Esophagus muscularis mucosa (tissue), 4 donors: ENCODE results near the gene PRKCD. TPM values are rescaled to one million over a fixed set of nuclear protein-coding genes. Genes with fewer than 3 reads are reported as not detected.
A peak's percentile ranks its signal among the peaks of the same experiment; 100 is the strongest.

Experiments
- DNase-seq: peaks from one replicate; pipeline ENCODE4 v3.0.0-alpha.2; 2017; ENCODE audit errors: extremely low spot score
- H3K27ac ChIP-seq, 4 donors: fragments of 200-600 bp; sonication (generic); replicated peaks in 1 of 4; 1 replicate in 3 of 4; 2 replicates in 1 of 4; pipeline ENCODE4 v1.5.1; 2016 to 2019; ENCODE audit warnings: mild to moderate bottlenecking in 1 of 4
- H3K27me3 ChIP-seq, 4 donors: fragments of 200-600 bp; sonication (generic); one replicate each; pipeline versions ENCODE4 v1.5.1 to v1.6.0; 2016 to 2019
- H3K36me3 ChIP-seq, 4 donors: fragments of 200-600 bp; sonication (generic); one replicate each; pipeline ENCODE4 v1.5.1; 2016 to 2019
- H3K4me1 ChIP-seq, 4 donors: fragments of 200-600 bp; sonication (generic); one replicate each; pipeline ENCODE4 v1.5.1; 2016 to 2019
- H3K4me3 ChIP-seq, 4 donors: fragments of 200-600 bp; sonication (generic); 1 replicate in 2 of 4; 2 replicates in 2 of 4; pipeline ENCODE4 v1.5.1; 2016 to 2019; ENCODE audit warnings: mild to moderate bottlenecking in 4 of 4, moderate library complexity in 1 of 4
- H3K9me3 ChIP-seq, 4 donors: fragments of 200-600 bp; sonication (generic); 1 replicate in 3 of 4; 2 replicates in 1 of 4; pipeline ENCODE4 v1.5.1; 2016 to 2019
- CTCF ChIP-seq, 3 experiments: fragments of 200-600 bp in 2 of 3; fragments of 450-650 bp in 1 of 3; sonication (generic) in 2 of 3; IDR thresholded peaks; one replicate each; pipeline ENCODE4 v1.5.1; 2017 to 2019; ENCODE audit warnings: antibody characterized with exemption in 3 of 3, mild to moderate bottlenecking in 2 of 3, moderate library complexity in 1 of 3
- EP300 ChIP-seq: sonication (generic); formaldehyde crosslinking; IDR thresholded peaks from one replicate; pipeline ENCODE4 v1.6.1; 2017; ENCODE audit warnings: antibody characterized with exemption
- POLR2A ChIP-seq: fragments of 450-650 bp; IDR thresholded peaks from one replicate; pipeline ENCODE4 v1.6.1; 2017; ENCODE audit warnings: antibody characterized with exemption, moderate library complexity, mild to moderate bottlenecking, low read depth
- POLR2AphosphoS5 ChIP-seq, 2 donors: sonication (generic); formaldehyde crosslinking; IDR thresholded peaks; one replicate each; pipeline ENCODE4 v1.6.1; 2017; ENCODE audit warnings: antibody characterized with exemption in 2 of 2
- WGBS: methylation state at CpG from one replicate; pipeline ENCODE4 v1.1.5; 2018; 5-methylcytosine and 5-hydroxymethylcytosine counted together
- intact Hi-C: fragments of 100-400 bp; cut with DNase I; formaldehyde crosslinking; loops from one replicate; pipeline ENCODE4 v1.15.1; 2023
- total RNA-seq, 4 donors: library from RNA; depleted of rRNA; stranded (reverse); fragments of >200 nt; gene quantifications; one replicate each; pipeline versions ENCODE4 v1.1.0 to v1.2.1, GENCODE V29; 2016

The PRKCD gene
- total RNA-seq, 4 donors from 2014 or later = 7.0 to 16.7 (median 12.4) TPM

DNA sequence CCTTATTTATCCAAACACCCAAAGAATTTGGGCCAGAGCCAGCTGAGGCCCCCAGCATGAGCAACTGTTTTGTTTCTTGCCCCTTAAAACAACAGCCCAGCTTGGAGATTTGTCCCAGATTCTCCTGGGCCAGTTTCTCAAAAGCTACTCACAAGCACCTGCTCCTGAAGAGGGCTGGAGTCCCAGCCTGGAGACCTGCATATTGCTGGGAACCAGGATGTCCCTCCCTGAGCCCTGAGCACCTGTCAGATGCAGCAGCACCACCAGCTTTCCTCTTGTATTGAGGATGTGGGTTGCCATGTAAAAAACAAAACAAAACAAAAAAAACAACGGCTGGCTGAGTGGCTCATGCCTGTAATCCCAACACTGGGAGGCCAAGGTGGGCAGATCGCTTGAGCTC, 23.8 kb upstream of the PRKCD start:
- Histone ChIP-seq H3K36me3 (no peaks in the 10 kb centered on the region), H3K27ac (no peak overlapping the region), H3K27me3 (no peaks in the 10 kb centered on the region), H3K4me1 (peaks cover 0 to 32% (median 21%) of the 10 kb centered on the region in 4 donors), H3K9me3 (no peaks in the 10 kb centered on the region), H3K4me3 (no peak overlapping the region)
- DNase-seq = no peak
- 79% methylated on average over 2 of the region's 2 CpGs for WGBS
- TF ChIP-seq POLR2AphosphoS5 (IDR thresholded peaks at IDR 0.05) (no peak), CTCF (IDR thresholded peaks at IDR 0.05) (no peak), POLR2A (no peak), EP300 (no peak)
- intact Hi-C loops = no loop called here

DNA sequence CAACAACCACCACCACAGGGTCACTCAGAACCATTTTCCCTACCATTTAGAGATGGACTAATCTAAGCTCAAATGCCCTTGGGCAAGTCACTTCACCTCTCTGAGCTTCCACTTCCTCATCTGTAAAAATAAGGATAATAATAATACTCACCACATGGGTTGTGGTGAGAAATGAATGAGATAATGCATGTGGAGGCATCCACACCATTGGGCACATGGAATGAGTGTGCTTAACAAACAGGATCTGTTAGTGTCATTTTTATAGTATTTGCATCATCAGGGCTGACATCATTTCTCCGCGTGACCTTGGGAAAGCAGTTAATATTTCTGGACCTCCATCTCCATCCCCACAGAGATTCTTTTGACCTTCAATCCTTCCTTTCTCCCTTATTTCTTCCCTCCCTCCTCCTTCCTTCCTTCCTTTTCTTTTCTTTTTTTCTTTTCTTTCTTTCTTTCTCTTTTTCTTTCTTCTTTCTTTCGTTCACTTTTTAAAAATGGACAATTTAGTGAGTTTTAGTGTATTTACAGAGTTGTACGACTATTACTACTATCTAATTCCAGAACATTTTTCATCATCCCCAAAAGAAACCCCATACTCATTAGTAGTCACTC, 23.1 kb upstream of the PRKCD start:
- Histone ChIP-seq H3K27me3 (no peaks in the 10 kb centered on the region), H3K27ac (no peak overlapping the region), H3K9me3 (no peaks in the 10 kb centered on the region), H3K4me1 (peaks cover 0 to 32% (median 21%) of the 10 kb centered on the region in 4 donors), H3K36me3 (no peaks in the 10 kb centered on the region), H3K4me3 (no peak overlapping the region)
- TF ChIP-seq EP300 (no peak), POLR2A (no peak), POLR2AphosphoS5 (IDR thresholded peaks at IDR 0.05) (no peak), CTCF (IDR thresholded peaks at IDR 0.05) (no peak)
- no peak for DNase-seq
- intact Hi-C loops = no loop called here
- WGBS = 96% methylated on average over 4 of the region's 4 CpGs

DNA sequence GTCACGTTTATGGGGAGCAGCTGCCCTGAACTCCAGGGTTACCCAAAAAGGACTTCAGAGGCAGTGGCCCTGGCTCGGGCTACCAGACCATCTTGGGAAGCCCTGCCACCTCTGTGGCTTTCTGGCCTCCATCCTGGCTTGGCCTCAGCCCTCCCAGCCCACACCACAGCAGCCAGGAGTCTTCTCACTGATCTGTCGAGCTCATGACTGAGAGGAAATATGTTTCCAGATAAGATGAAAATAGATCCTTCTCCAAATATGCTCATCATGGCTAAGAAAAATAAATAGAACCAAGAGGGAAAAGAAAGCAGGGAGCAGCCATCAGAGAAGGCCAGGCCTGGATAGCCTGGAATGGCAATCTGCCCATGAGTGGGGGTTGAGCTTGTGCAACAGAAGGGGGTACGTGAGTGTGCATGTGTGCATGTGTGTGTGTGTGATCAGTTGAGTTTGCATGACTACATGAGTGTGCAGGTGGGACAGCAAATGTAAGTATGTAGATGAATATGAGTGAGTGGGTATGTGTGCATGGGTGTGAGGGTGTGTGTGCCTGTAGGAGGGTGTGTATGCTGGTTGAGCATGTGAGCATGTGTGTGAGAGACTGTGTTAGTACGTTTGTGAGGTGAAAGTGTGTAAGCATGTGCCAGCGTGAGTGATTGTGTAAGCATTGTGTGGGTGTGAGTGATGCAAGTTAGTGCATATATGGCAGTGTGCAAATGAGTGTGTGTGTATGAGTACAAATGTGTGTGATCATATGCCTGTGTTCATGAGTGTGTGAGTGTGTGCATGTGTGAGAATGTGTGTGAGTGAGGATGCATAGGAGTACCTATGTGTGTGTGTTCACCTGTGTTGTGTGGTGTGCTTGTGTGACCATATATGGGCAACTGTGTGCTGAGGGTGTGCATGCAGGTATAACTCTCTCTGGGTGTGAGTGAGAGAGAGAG, 20.8 kb upstream of the PRKCD start:
- 36% methylated on average over 5 of the region's 6 CpGs for WGBS
- intact Hi-C loops = no loop called here

More for the DNA sequence above, 20.8 kb upstream of the PRKCD start:
- H3K36me3 ChIP-seq = no peaks in the 10 kb centered on the region
- peaks cover 0 to 24% (median 16%) of the 10 kb centered on the region in 4 donors for H3K4me1 ChIP-seq
- no peak for DNase-seq
- H3K27me3 ChIP-seq = no peaks in the 10 kb centered on the region
- H3K27ac ChIP-seq = peak overlapping the region in 1 of 4 donors; percentile 47
- no peaks in the 10 kb centered on the region for H3K9me3 ChIP-seq
- TF ChIP-seq EP300 = no peak
- no peak for TF ChIP-seq POLR2AphosphoS5 (IDR thresholded peaks at IDR 0.05)
- TF ChIP-seq POLR2A = no peak
- no peak for TF ChIP-seq CTCF (IDR thresholded peaks at IDR 0.05)
- H3K4me3 ChIP-seq = no peak overlapping the region
